Hair follicle dermal papilla cell (primary cell): ENCODE data around the gene TPCN2. TPM values are rescaled to one million over a fixed set of nuclear protein-coding genes. Genes with fewer than 3 reads are reported as not detected.

Source experiments
- small RNA-seq: library from RNA; depleted of rRNA; stranded (forward); fragments of <200 nt; gene quantifications from one replicate; pipeline ENCODE3, GENCODE V24; 2012
- total RNA-seq: library from RNA; depleted of rRNA; stranded (reverse); fragments of >200 nt; gene quantifications from 2 replicates; pipeline ENCODE4 v1.2.3, GENCODE V29; 2012

The TPCN2 gene
- total RNA-seq: 21.6 and 30.5 TPM in 2 replicates

DNA sequence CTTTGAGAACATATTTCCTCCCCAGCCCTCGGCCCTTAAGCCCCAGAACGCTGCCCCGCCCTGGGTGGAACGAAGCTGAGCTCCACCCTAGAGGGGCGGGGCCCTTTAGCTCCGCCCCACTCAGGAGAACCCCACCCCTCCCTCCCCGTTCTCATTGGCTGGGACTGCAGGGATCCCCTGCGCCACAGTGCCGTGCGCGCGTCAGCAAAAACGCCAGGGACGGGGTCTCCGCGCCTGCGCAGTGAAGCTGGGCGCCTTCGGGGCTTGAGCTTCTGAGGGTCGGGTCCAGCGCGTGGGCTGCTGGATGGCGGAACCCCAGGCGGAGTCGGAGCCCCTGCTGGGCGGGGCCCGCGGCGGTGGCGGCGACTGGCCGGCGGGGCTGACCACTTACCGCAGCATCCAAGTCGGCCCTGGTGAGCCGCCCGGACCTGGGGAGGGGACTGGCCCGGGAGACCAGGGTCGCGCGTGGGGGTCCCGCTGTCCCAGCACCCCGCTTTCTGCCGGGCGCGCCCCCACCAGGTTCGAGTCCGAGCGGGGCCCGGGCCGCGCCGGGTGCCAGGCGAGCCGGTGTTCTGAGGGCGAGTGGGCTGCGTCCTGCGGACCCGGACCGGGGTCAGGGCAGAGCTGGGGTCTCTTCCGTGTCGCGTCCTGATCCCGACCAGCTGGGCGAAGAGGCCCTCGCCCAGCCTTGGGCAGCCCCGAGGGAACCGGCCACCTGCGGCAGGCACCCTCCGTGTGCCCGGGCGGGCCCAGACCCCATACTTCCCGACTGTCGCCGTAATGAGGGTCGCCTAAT, at the start of gene TPCN2:
TSS of gene TPCN2 (plus strand) at position 239 of the 796 bp plus-strand sequence. CDS start at position 305, 66 bp downstream.

DNA sequence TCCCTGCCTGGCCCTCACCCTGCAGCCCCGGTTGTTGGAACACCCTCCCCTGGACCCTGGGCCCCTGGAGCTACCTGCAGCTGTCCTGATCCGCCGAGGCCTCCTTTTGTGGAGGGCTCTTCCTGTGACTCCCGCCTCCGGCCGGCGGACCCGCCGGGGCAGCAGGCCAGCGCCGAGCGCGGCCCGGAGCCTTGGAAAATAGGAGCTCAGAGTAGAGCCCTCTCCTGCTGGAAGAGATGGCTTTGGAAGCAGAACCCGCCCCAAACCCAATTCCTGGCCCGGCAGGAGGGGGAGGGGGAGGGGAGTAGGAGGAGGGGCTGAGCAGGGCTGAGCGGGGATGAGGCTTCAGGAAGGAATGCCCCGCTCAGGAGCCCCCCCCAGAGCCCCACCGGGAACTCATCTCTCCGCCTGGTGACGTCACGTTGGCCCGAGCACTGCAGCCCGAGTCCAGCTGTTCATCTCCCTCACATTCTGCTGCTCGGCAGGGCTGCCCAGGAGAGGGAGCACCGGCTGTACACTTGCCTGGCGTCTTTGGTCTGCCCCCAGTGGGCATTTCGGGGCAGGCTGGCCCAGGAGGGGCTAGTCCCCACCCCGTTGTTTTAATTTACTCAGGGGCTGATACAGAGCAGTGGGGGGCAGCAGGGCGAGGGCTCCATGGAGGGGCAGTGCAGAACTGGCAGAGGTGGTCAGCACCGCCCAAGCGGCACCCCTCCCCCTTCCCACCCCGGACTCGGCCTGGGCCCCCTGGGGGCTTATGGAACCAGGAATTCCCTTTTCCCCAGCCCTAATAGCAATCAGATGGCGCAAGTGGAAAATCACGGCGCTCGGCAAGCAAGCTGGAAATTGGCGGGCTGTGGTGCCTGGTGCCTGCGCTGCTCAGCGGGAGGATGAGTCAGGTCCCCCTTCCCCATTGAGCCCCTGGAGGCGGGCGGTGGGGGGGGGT, 35.5 kb upstream of the TPCN2 start, which contains the start of gene MRGPRF:
TSS of gene MRGPRF (minus strand) at position 238 of the 943 bp plus-strand sequence. CDS start 3,345 bp downstream, outside the sequence.

DNA sequence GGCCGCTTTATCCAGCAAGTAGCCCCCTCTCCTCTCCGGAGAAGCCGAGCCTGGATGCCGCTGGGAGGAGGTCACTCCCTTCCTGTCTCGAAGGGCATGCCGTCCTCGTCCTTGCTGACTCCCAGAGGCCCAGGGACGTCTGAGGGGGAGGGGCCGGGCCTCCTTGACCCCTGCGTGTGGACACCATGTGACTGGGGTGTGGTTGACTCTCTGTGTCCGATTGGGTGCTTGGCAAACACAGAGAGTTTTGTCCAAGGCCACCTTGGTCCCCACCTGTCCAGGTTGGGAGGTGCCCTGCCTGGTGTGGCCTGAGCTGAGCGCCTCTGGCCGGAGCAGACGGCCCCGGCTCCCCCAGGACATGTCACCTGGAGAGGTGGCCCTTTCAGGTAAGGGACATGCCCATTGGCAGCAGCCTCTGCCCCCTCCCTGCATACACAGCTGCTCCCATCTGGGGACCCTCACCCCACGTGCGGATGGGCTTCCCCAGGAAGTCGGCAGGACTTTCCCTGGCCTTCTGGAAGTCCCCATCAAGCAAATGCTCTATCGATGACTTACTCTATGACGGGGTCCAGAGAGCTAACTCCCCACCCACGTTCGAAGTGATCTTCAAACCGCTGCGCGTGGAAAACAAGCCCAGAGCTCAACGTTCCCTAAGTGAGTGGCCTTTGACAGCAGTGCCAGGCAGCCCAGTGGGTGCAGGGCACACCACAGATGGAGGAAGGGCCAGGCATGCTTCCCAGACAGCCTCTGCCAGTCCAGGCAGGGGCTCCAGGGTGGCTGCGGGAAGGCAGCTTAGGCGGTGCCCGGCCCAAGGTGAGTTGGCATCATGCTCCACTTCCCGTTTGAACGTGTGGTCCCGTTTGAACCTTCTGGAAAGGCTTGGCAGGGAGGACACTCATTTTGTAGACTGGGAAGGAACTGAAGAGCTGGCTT, 106.8 kb downstream of the TPCN2 start, which contains the start of gene SMIM38:
TSS of gene SMIM38 (plus strand) at position 634 of the 933 bp plus-strand sequence. CDS start 1,912 bp downstream, outside the sequence.

Small RNAs within 50 kb of the gene (small RNA-seq; reads per million reads assigned to genes)
- gene MIR3164: 0.99 reads per million, percentile 18 among the genes with 10 or more reads in this experiment

Other genes with a start within 250 kb of the TPCN2 start
- gene CPT1A, start 207.0 kb upstream of the TPCN2 start, total RNA-seq: 27.2 and 29.4 TPM in 2 replicates
- gene MRPL21, start 145.1 kb upstream of the TPCN2 start, total RNA-seq: 31.6 and 34.9 TPM in 2 replicates
- 9.4 and 10.4 TPM in 2 replicates for gene IGHMBP2, start 145.0 kb upstream of the TPCN2 start, total RNA-seq
- 0.49 TPM in 1 of 2 replicates, not detected in the other for gene MRGPRD, start 67.9 kb upstream of the TPCN2 start, total RNA-seq
- 211 and 225 TPM in 2 replicates for gene MRGPRF, start 35.7 kb upstream of the TPCN2 start, total RNA-seq
- gene SMIM38, start 107.0 kb downstream of the TPCN2 start, total RNA-seq: 0.24 and 0.65 TPM in 2 replicates
- gene MYEOV, start 245.2 kb downstream of the TPCN2 start, total RNA-seq: 0.49 and 0.97 TPM in 2 replicates